Pancreas (tissue), 10 donors: Measurements from ENCODE around the gene EIF2AK2. TPM values are rescaled to one million over a fixed set of nuclear protein-coding genes. Genes with fewer than 3 reads are reported as not detected.

Source experiments
- ATAC-seq, 4 donors: fragments of 200-7000 bp; cut with Tn5 transposase; one replicate each; pipeline versions ENCODE4 v1.8.0 to v1.9.1; 2020; ENCODE audit warnings: mild to moderate bottlenecking in 4 of 4, moderate library complexity in 4 of 4
- DNase-seq, 6 donors: peaks; one replicate each; pipeline ENCODE4 v3.0.0-alpha.2; 2020
- FAIRE-seq: peaks from 2 replicates; lab custom pipeline; 2012; peaks lifted over from hg19 to GRCh38; lab: Jason Lieb, UNC
- H3K27ac ChIP-seq, 4 donors: fragments of 200-600 bp; sonication (generic); 1 replicate in 3 of 4; 2 replicates in 1 of 4; pipeline versions ENCODE4 v1.5.0 to v1.8.0; 2020
- H3K27me3 ChIP-seq, 4 donors: fragments of 200-600 bp; one replicate each; pipeline ENCODE4 v1.8.0; 2021
- H3K36me3 ChIP-seq, 3 donors: fragments of 200-600 bp; sonication (generic) in 1 of 3; one replicate each; pipeline versions ENCODE4 v1.5.0 to v1.8.0; 2020 to 2021
- H3K4me1 ChIP-seq, 3 donors: fragments of 200-600 bp; one replicate each; pipeline ENCODE4 v1.8.0; 2021
- H3K4me3 ChIP-seq, 4 donors: fragments of 200-600 bp; sonication (generic) in 2 of 4; one replicate each; pipeline versions ENCODE4 v1.5.0 to v1.8.0; 2020 to 2021
- H3K9me3 ChIP-seq, 4 donors: fragments of 200-600 bp; one replicate each; pipeline ENCODE4 v1.8.0; 2021
- WGBS, 2 donors: extraction: QIAGEN DNeasy Blood & Tissue Kit; methylation state at CpG; one replicate each; pipeline ENCODE4 v1.1.7; 2013; 5-methylcytosine and 5-hydroxymethylcytosine counted together
- intact Hi-C, 3 donors: fragments of 100-400 bp; cut with DNase I; formaldehyde crosslinking; loops; one replicate each; pipeline versions ENCODE4 v1.11.1 to v1.14.2; 2022
- polyA plus RNA-seq, 2 donors: library from polyadenylated mRNA; stranded (reverse); fragments of 200-250 nt; gene quantifications; one replicate each; pipeline ENCODE4 v1.2.3, GENCODE V29; 2013
- total RNA-seq, 6 donors: library from RNA; stranded (reverse); fragmentation: NEBNext Ultra II Directional in 4 of 6; extraction: Animal tissue kit (Norgen Biotek cat#: 25700) in 4 of 6; gene quantifications; one replicate each; pipeline versions ENCODE4 v1.2.1 to v1.2.4, GENCODE V29; 2021 to 2023
- TF ChIP-seq, protein P1 (sequence below), 4 donors: fragments of 200-600 bp; sonication (generic) in 3 of 4; IDR thresholded peaks; one replicate each; pipeline versions ENCODE4 v1.5.0 to v1.8.0; 2021; ENCODE audit warnings: antibody characterized with exemption in 4 of 4
- donor health status: healthy with polysubstance abuse.
- donor health status: DM: no; HTN: no; CAD: no; lungs with moderate emphysema.
- donor health status: DM: no; HTN: no; CAD: no.
- donor health status: control.
- donor health status: control.
- donor health status: Bipolar disorder and iron deficiency.
- donor health status: DM: yes; HTN: yes; CAD: no.
- donor health status: DM: no; HTN: no; CAD: no.
- donor health status: DM: no; HTN: no; CAD: no.
- donor health status: DM: yes; HTN: yes; CAD: no.

EIF2AK2 gene
- total and polyA plus RNA-seq, 8 donors, result 2.6 to 22.6 (median 14.4) TPM

DNA sequence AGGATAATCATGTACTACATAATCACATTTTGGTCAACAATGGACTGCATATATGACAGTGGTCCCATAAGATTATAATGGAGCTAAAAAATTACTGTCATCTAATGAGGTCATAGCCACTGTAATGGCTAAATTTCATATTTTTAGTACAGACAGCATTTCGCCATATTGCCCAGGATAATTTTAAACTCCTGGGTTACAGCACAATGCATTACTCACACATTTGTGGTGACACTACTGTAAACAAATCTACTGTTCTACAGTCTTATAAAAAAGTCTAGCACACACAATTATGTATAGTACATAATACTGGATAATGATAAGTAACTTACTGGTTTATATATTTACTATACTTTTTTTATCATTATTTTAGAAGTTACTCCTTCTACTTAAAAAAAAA, 12.8 kb downstream of the EIF2AK2 start:
- ATAC-seq (no peak), DNase-seq (no peak), FAIRE-seq (no peak)
- WGBS, 2 donors, result 98 to 100% methylated on average over 1 of the region's 1 CpG
- no peaks in the 10 kb centered on the region for H3K9me3 ChIP-seq
- H3K27ac ChIP-seq, result no peak overlapping the region
- H3K36me3 ChIP-seq, result peaks cover 0 to 41% (median 5%) of the 10 kb centered on the region in 3 donors
- no peaks in the 10 kb centered on the region for H3K27me3 ChIP-seq
- no peak overlapping the region for H3K4me3 ChIP-seq
- intact Hi-C loops, result no loop called here
- TF ChIP-seq, protein P1, sequence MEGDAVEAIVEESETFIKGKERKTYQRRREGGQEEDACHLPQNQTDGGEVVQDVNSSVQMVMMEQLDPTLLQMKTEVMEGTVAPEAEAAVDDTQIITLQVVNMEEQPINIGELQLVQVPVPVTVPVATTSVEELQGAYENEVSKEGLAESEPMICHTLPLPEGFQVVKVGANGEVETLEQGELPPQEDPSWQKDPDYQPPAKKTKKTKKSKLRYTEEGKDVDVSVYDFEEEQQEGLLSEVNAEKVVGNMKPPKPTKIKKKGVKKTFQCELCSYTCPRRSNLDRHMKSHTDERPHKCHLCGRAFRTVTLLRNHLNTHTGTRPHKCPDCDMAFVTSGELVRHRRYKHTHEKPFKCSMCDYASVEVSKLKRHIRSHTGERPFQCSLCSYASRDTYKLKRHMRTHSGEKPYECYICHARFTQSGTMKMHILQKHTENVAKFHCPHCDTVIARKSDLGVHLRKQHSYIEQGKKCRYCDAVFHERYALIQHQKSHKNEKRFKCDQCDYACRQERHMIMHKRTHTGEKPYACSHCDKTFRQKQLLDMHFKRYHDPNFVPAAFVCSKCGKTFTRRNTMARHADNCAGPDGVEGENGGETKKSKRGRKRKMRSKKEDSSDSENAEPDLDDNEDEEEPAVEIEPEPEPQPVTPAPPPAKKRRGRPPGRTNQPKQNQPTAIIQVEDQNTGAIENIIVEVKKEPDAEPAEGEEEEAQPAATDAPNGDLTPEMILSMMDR (IDR thresholded peaks at IDR 0.05), result no peak
- no peaks in the 10 kb centered on the region for H3K4me1 ChIP-seq

DNA sequence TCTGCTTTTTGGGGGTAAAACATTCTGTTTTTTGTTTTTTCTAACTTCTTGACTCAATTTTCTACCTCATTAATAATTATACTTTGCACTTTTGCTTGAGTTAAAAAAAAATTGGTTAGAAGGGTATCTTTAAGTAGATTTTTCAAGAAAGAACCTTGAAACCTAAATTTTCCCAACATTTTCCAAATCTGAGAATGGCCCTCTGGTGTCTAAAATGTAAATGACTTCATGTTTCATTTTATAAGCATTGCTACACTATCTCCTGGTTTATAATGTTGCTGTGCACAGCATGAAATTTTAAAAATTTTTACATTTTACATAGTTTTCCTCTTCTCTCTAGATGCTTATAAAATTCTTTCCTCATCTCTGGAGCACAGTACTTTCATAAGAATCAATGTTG, 14.2 kb downstream of the EIF2AK2 start:
- H3K27ac ChIP-seq, result no peak overlapping the region
- no peaks in the 10 kb centered on the region for H3K9me3 ChIP-seq
- H3K27me3 ChIP-seq, result no peaks in the 10 kb centered on the region
- no peaks in the 10 kb centered on the region for H3K4me1 ChIP-seq
- intact Hi-C loops, result no loop called here
- H3K4me3 ChIP-seq, result no peak overlapping the region
- no peak for FAIRE-seq
- no peak for DNase-seq
- TF ChIP-seq, protein P1 (IDR thresholded peaks at IDR 0.05), result no peak
- peaks cover 0 to 51% (median 13%) of the 10 kb centered on the region in 3 donors for H3K36me3 ChIP-seq
- ATAC-seq, result no peak

DNA sequence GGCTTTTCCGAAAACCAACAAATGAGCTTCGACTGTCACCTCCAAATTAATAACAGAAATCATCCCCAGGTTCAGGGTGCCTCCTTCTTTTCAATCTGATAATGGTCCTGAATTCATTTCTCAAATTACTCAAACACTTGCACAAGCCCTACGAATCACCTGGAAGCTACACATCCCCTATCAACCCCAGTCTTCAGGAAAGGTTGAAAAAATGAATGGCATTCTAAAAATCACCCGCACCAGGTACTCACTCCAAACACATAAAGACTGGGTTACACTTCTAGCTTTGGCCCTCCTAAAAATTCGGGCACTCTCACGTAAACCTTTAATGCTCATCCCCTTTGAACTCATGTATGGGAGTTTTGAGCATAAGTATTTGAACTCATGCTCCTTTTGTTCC, 23.9 kb downstream of the EIF2AK2 start:
- H3K9me3 ChIP-seq, result no peaks in the 10 kb centered on the region
- WGBS, 2 donors, result 96 to 99% methylated on average over 6 of the region's 6 CpGs
- peaks cover 0 to 34% (median 8%) of the 10 kb centered on the region in 3 donors for H3K36me3 ChIP-seq
- no peaks in the 10 kb centered on the region for H3K4me1 ChIP-seq
- FAIRE-seq, result no peak
- H3K4me3 ChIP-seq, result no peak overlapping the region
- no peak overlapping the region for H3K27ac ChIP-seq
- DNase-seq, result no peak
- no peak for ATAC-seq
- TF ChIP-seq, protein P1 (IDR thresholded peaks at IDR 0.05), result no peak
- intact Hi-C loops, result no loop called here
- H3K27me3 ChIP-seq, result no peaks in the 10 kb centered on the region

DNA sequence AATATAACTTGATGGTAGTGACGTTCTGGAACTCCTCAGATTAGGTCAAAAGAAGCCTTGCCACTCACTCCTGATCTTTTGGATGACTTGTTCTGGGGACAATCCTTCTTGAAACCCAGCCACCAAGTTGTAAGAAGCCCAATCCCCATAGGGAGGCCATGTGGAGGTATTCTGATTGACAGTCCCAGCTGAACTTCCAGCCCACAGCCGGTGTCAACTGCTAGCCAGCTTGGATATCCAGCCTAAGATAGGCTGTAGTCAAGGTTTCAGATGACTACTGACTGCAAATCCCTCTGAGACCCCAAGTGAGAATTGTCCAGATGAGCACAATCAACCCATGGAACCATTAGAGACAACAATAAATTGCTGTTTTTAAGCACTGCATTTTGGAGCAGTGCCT, 31.4 kb downstream of the EIF2AK2 start:
- FAIRE-seq (no peak), DNase-seq (no peak), ATAC-seq (no peak)
- no peak overlapping the region for H3K27ac ChIP-seq
- no peaks in the 10 kb centered on the region for H3K4me1 ChIP-seq
- H3K36me3 ChIP-seq, result peaks cover 0 to 16% (median 0%) of the 10 kb centered on the region in 3 donors
- H3K9me3 ChIP-seq, result no peaks in the 10 kb centered on the region
- no peaks in the 10 kb centered on the region for H3K27me3 ChIP-seq
- no peak overlapping the region for H3K4me3 ChIP-seq
- TF ChIP-seq, protein P1 (IDR thresholded peaks at IDR 0.05), result no peak
- intact Hi-C loops, result no loop called here
- WGBS, 2 donors, result 97 to 100% methylated on average over 2 of the region's 2 CpGs

DNA sequence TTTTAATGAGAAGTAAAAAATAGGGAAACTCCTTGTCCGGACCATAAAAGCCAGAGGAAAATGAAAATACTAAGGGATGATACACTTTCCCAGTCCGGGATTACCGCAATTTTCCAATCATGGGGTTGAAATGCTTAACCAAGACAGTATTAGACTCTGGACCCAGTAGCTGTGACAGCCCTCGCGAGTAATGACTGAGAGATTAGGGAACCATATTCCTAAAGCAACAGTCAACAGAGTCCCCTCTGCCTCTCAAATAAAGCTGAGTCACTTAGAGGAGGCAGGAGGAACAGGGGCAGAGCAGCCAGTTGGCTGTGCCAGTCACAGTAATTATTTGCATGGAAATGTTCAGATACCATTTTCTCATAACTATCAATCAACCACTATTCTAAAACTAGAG, 37.6 kb downstream of the EIF2AK2 start:
- Histone ChIP-seq H3K27me3 (no peaks in the 10 kb centered on the region), H3K9me3 (no peaks in the 10 kb centered on the region), H3K36me3 (peaks cover 0 to 20% (median 0%) of the 10 kb centered on the region in 3 donors), H3K27ac (no peak overlapping the region), H3K4me1 (no peaks in the 10 kb centered on the region), H3K4me3 (no peak overlapping the region)
- 93 to 96% methylated on average over 5 of the region's 5 CpGs for WGBS, 2 donors
- intact Hi-C loops, result no loop called here
- no peak for ATAC-seq
- no peak for FAIRE-seq
- no peak for DNase-seq
- TF ChIP-seq, protein P1 (IDR thresholded peaks at IDR 0.05), result no peak
